Measurements from ENCODE around the gene KARS1.

GRCh38 chr16:75682308-75682707 is 34.8 kb upstream of the KARS1 start:
- TF ChIP-seq CTCF (conservative IDR thresholded peaks at IDR 0.05; ENCODE audit: low read depth, low read length), result no peak
- TF ChIP-seq EZH2 (IDR thresholded peaks at IDR 0.05; ENCODE audit: borderline replicate concordance, low read depth, low read length, poor library complexity, severe bottlenecking), result no peak

Measured in A673 (cell line).